GM21423 (cell line): ENCODE data around the gene XDH.

ENCODE experiments used
- ATAC-seq: cut with Tn5 transposase; IDR thresholded peaks from one replicate; pipeline ENCODE4 v1.9.1; 2021; ENCODE audit warnings: mild to moderate bottlenecking, moderate library complexity; ENCODE audit not compliant: unreplicated experiment

The XDH gene

DNA sequence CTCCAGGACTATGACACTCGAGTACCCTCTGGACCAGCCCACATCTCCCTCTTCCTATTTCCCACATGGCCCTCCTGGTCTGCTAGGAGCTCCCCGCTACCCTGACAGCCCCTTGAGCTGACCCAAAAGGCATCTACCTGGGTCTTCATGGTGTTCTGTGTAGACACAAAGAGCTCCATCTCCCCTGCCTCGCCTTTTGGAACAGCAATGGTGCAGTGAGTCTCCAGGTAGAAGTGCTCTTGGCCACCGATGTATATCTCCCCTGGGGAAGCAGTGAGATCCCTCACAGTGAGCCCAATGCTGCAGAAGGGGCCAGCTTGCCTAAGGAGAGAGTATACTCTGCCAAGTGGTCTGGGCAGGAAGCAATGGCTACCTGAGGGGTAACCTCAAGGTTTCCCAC, 47.8 kb downstream of the XDH start:
- ATAC-seq = no peak

DNA sequence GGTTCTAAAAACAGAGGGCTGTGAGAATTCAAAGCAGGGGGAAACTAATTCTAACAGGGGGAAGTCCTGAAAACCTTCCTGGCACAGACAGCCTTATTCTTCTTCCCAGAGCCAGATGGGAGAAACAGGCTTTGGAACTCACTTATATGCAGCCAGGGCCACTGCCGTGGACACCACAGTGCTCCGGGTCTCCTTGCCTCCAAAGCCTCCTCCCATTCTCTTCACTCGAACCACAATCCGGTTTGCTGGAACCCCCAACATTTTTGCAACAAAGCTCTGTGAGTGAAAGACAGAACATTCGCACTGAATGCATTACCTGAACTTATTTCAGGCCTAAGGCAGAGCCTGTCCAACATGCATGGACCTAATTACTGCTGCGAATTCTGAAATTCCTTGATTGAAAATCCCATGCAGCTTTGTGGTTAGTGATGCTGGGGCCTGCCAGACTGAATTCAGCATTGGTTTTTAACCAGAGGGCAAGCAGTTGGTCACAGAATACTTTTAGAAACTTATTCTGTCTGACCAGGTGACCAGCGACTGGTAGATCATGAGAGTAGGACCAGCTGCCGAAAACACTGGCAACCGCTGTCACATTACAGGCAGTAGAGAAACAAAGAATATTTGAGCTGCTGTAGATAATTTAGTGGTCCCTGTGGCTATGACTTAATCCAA, 48.6 kb downstream of the XDH start:
- ATAC-seq = no peak

DNA sequence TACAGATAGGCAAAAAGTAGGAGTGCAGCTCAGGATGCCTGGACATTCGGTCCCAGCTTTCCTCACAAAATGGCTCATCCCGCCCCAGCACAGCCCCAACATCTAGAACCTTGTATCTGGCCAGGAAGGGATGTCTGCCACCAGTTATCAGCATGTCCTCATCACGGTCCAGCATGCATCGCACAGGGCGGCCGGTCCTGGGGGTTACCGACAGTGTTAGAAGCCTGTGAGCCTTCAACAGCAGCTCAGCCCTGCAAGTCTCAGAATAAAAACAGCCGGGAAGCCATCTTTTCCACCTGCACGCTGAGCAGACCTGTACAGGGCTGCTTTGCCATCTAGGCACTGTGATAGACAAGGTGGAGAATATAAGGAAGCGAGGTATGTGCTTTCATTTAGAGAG, 49.2 kb downstream of the XDH start:
- ATAC-seq = no peak

DNA sequence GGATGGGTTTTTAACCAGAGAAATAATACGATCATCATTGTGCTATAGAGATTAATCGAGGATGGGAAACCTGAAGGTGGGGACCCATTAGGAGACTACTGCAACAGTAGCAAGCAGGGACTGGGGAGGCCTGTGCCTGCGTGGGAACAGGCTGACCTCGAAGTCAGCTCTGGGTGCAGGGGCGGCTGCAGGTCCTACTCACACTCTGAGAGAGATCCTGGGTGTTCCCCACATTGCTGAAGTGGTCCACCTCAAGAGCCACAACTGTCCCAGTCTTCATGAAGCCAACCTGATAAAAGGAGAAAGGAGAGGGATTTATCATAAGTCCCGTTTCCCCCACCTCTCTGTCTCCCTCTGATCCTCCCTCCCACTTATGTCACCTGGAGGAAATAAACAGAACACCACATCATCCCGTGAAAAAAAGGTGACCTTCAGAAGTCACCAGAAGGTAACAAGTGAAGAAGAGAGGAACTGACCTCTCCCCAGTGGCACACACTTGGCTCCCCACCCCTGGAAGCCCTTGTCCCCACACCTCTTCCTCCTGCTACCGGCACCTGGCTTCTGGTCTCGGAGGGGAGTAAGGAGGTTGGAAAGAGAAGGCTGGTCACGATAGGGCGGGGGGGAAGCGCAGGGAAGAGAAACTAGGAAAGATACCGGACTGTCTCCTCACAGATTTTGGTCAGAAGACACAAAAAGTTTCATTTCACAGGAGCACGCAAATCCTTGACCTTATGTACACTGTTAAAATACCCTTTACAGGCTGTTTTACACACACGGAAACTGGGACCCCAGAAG, 50.4 kb downstream of the XDH start:
- no peak for ATAC-seq

DNA sequence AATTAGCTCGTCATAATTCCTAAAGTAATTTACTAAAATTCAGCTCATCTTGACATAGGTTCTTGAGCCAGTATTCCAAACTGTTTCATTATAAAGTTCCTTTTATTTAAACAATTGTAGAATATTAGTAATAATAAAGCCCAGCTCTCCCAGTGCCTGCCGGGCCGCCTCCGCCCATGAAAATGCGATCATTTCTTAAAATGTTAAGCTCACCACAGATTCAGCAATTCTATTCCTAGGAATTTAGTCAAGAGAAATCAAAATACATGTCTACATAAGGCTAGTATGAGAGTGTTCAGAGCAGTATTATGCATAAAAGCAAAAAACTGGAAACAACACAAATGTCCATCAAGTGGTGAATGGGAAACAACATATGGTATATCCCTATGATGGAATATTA, 52.0 kb downstream of the XDH start:
- no peak for ATAC-seq

DNA sequence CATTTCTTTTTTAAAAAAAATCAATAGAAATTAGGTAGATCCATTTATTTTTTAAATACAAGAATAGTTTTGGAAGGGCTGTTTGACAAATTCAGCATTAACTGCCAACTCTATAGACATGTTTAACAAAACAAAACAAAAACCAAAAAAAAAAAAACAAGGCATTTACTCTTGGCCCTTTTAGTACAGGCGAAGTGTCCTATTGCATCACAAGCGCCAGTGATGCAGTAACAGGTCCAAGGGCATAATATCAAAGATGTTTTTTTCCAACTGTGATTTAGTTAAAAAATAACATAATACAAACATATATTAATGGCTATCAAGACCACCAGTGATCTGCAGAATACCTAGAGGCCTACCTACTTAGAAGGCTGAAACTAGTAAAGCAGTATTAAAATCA, 55.3 kb downstream of the XDH start:
- no peak for ATAC-seq

DNA sequence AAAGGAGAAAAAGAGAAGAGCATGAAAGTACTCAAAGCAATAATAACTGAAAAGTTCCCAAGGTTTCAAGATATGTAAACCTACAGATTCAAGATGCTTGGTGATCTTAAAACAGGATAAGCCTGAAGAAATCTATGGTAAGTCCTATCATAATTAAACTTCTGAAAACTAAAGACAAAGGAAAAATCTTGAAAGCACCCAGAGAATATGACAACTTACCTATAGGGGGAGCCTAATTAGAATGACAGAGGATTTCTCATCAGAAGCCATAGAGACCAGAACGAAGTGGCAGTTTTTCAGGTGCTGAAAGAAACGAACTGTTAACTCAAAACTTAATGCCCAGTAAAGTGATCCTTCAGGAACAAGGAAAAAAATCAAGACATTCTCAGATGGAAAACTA, 59.7 kb downstream of the XDH start:
- no peak for ATAC-seq

DNA sequence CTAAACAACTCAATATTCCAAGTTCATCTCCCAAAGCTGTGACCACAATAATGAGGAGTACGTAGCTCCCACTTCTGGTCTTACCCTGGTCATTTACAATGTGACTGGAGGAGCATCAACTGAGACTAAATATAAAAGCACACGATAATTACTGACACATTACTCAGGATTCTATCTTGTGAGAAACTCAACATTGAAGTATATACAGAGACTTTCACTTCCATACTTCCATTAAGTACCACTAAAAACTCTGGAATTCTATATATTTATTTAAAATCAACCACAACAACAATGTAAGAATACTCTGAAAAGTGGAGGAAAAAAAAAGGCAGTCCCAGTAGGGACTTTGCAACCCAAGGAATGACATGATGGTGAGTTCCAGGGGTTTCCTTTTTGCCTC, 61.4 kb downstream of the XDH start:
- no peak for ATAC-seq

DNA sequence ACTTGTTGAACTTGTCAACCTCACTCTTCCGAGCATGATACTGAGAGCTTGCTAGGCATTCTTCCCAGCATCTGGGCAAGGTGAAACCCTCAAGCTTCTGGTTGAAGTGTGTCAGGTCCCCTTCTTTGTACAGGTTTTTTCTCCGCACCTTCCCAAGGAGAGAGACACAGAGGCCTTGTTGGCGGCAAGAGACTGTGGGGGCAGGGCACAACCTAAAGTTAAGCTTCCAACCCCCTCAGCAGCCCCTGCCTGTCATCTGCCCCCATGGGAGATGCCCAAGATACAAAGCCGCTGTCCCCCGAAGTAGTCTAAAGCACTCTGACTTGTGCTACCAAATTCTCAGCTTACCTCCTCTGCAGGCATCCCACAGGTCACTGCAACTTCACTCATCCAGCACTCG, 64.9 kb downstream of the XDH start:
- ATAC-seq = no peak

DNA sequence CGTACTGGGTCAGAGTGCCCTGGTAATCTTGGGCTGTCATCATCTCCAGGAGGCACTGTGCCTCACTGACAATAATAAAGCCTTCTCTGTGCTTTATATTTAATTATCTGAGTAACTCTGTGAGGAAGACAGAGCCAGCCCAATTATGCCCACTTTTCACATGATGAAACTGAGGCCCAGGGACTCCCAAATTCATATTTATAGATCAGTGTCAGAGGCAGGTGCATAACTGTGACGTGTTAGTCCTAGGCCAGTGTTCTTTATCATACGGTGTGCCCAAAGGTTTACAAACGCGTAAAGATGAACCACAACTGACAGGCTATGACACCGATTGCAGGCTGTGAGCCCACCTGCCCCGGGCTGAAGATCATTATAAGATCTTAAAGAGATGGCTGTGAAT, 65.4 kb downstream of the XDH start:
- ATAC-seq = no peak

DNA sequence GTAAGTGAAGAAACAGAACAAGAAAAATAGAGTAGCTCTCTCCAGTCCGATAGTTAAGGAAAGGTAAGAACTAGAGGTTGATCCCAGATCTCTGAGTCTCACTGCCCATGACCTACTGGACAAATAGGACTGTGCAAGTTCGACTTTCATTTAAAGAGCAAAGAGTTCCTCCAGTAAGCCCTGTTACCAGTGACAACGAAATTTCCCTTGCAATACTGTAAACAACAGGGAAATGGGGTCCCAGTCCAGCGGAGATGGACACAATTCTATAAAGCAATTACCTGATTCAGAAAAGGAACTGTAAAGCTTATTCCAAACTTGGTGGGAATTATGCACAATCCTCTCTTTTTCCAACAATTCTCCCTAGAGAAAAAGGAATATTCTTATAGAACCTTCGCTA, 65.9 kb downstream of the XDH start:
- ATAC-seq = no peak

DNA sequence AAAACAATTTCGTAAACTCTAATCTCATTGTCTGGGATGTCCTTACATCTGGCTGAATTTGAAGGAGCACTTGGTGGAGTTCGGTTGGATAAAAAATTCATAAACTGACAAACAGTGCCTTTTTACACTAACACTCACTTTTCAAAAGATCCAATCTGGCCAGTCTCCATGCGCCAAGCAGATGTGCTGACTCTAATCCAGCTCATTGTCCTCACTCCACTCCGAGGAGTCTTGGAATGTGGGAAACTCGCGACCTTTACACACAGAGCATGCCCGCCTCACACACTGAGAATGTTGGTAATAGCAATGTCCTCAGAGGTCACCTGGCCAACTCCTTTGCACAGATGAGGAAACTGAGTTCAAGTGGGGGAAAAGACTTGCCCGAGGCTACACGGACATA, 66.8 kb downstream of the XDH start:
- ATAC-seq = no peak

DNA sequence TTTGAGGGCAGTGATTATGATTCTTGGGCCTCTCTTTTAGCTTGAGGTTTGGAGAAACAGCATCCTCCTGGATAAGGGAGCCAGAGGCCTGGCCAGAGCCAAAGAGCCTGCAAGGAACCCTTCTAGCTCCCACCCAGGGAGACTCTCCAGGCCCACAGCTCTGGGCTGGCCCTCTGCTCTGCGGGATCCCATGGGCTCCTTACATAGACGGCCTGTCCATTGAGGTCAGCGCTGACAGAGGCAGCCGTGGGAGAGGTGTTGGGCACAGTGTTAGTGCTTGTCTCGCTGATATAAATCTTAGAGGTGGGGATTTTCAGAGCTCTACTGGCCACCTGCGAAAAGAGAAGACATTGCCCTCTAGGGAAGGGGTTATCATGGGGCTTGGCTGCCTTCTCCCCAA, 67.2 kb downstream of the XDH start:
- no peak for ATAC-seq

DNA sequence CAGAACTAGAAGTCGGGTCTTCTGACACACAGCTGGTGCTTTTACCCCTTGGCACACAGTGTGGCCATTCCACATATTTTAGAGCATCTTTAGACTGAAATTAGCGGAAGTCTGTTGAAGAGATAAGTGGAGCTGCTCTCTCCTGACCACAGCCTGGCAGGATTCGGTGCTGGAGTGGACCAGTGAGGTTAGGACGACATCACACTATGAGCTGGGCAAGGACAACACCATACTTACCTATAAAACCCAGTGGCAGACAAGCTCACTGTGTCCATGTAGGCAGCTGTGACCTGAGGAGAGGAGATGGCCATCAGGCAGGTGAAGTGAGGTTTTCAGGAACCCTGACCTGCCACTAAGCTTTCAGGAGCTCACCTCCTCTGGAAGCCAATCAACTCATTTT, 70.1 kb downstream of the XDH start:
- ATAC-seq = no peak

DNA sequence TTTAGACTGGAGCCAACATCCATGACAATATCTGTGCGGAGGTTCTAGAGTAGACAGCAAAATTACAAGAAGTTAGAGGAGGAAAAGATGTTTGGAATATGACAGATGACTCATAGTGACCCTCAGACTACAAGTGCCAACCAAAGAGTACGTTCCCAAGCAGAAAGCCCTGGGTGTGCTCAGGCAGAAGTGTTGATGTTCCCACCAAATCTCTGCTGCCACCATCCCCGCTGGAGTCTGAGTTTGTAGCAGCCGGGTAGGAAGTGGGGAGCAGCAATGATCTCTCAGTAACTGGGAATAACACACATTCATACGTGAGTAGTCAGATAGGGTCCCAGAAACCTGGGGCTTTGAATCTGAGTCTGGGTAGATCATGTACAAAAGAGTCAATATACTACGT, 73.2 kb downstream of the XDH start:
- no peak for ATAC-seq

DNA sequence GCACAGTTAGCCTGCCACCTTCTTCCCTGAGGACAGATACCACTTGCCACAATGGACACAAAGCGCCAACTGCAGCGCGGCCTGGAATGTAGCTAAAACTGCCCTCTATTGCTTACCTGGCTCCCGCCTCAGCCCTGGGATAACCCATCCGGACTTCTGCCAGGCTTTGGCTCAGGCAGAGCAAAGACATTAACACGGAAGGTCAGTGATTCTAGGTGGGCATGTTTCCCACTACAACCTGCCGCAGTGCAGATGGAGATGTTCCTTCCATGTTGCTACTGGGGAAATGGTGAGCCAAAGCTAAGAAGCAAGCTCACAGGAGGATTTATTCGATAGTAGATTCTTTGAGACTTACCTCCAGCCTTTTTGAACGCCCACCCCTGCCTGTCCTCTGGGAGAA, 74.8 kb downstream of the XDH start:
- no peak for ATAC-seq

DNA sequence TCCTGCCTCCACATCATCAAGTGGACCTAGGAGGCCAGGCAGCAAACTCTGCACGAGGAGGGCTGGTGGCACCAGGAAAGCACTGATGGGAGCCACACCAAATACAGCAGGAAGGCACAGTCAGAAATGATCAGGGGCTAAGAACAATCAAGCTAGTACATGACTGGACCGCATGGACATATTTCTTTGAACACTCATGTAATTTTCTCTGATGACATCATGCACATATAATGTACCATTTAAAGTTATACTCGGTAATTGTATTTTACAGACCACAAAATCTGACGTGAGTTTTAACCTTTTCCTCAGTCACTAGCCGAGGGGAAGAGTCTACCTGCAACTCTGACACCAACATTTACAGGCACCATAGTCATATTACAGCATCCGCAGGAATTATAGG, 76.7 kb downstream of the XDH start:
- ATAC-seq = no peak

DNA sequence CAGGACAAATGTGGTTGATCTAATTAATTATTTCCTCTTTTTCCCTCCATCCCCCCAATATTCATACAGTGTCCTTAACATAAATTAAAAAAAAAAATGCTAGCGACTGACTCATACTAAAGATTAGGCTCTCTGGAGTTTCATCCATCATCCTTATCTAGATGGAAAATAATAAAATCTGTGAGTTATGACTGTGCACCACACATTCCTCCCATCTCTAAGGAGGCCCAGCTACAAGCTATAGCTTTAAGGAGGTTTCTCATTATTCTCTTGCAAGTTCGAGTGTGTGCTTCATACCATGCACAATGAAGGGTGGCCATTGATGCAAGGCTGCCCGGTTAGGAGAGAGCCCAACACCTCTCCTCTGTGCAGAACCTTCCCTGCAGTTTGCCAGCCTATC, 77.3 kb downstream of the XDH start:
- ATAC-seq = no peak

DNA sequence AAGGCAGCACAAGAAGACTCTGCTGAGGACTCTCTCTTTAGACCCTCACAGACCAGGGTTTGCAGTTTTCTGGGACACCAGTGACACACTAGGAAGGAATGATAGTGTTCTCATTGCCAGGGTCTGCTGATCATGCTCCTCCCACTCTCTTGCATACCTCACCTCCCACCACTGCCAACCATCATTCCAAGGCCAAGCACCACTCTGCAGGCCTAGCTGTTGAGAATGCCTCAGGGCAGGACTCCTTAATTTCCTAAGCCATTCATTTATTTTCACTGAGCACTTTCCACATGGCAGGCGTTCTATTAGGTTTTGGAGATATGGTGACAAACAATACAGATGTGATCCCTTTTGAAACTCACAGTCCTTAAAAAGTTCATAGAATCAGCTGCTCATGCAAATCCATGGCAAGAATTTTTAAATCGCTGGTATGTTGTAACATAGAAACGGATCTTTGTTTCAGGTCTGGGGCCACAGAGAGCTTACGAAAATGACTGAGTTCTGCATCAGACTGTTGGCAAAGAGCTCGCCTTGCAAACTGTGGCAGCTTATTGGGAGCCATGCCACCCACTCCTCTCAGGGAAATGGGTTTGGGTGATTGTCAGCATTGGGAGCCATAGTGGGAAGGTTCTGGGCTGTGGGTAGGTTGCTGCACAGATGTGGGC, 78.5 kb downstream of the XDH start:
- no peak for ATAC-seq

DNA sequence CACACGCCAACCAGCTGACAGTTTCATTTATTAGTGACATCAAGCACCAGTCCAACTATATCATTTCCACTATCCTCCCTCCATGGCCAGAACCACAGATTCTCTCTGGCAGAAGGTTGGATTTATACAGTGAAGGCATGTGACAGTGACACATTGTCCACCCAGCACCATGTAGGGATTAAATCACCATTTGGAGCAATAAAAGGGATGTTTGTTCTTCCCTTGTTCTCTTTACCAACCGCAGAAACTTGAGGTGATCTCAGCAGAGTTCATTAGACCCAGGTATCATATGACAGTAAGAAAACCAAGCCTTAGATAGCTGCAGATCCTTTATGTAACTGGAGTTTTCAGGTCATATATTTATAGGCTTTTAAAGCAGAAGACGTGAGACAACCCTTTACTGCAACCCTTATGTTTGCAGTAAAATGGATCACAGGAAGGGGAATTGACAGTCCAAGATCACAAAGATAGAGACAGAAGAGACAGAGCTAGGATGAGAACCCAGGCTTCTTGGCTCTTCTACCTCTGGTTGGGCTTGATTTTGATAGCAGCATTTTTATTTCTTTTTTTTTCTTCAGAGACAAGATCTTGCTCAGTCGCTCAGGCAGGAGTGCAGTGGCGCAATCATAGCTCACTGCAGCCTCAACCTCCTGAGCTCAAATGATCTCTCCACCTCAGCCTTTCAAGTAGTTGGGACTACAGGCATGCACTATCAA, 80.1 kb downstream of the XDH start:
- no peak for ATAC-seq

DNA sequence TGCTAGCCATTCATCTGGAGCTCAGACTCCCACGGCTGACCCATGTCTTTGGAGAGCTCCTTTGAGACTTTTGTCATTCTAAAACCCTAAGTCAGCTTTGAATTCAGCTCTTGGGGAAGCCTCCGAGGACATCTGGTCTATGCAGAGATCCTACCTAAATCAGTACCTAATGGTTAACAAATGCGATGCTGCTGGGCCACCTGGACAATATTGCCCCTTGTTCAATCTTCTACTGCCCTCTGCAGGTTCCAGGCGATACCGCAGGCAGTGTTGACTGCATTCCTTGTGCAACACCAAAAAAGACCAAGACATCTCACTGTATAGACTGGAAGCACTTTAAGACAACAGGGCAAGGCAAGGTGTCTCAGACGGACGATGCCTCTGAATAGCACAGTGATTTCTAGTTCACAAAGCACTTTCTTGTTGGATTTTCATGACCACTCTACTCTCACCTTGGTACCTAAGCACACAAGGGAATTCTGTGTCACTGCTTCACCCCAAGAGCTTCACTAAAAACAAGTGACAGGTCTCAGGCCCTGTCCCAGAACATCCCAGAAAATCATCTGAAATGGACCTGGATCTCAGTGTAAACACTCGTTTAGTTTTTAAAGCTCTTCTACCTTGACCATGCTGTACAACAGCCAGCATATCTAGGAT, 80.9 kb downstream of the XDH start:
- ATAC-seq = no peak
